Adipocyte (in vitro differentiated cells): ENCODE results near the gene HELQ.

ENCODE experiments used
- DNase-seq: peaks from one replicate; pipeline ENCODE4 v3.0.0-alpha.2; 2015; ENCODE audit warnings: low read depth
- H3K27me3 ChIP-seq: replicated peaks from 2 replicates; pipeline ENCODE4 v1.7.0; 2013; ENCODE audit warnings: mild to moderate bottlenecking, low read length, moderate library complexity; ENCODE audit not compliant: control insufficient read depth, insufficient read depth
- H3K36me3 ChIP-seq: 2 replicates; pipeline ENCODE4 v1.7.0; 2013; ENCODE audit warnings: low read length, mild to moderate bottlenecking, moderate library complexity; ENCODE audit not compliant: control insufficient read depth, insufficient read depth, severe bottlenecking
- H3K4me1 ChIP-seq: 2 replicates; pipeline ENCODE4 v1.7.0; 2013; ENCODE audit warnings: mild to moderate bottlenecking, low read length, moderate library complexity; ENCODE audit not compliant: control insufficient read depth, insufficient read depth
- H3K4me3 ChIP-seq: 2 replicates; pipeline ENCODE4 v1.7.0; 2013; ENCODE audit warnings: mild to moderate bottlenecking, low read length, moderate library complexity
- H3K9ac ChIP-seq: 2 replicates; pipeline ENCODE4 v1.7.0; 2013; ENCODE audit warnings: mild to moderate bottlenecking, low read length, moderate library complexity
- H3K9me3 ChIP-seq: 2 replicates; pipeline ENCODE4 v1.7.0; 2013; ENCODE audit warnings: mild to moderate bottlenecking, low read length, moderate library complexity; ENCODE audit not compliant: control insufficient read depth

Gene HELQ

GRCh38 chr4:83364312-83364711 is 91.3 kb downstream of the HELQ start:
- no peaks in the 10 kb centered on the region for H3K4me1 ChIP-seq
- no peaks in the 10 kb centered on the region for H3K27me3 ChIP-seq
- H3K9me3 ChIP-seq: no peaks in the 10 kb centered on the region
- H3K4me3 ChIP-seq: no peak overlapping the region
- H3K9ac ChIP-seq: no peak overlapping the region
- DNase-seq: no peak
- no peaks in the 10 kb centered on the region for H3K36me3 ChIP-seq

GRCh38 chr4:83362492-83363329 is 92.9 kb downstream of the HELQ start:
- Histone ChIP-seq H3K27me3 (no peaks in the 10 kb centered on the region), H3K9ac (peak overlapping the region; percentile 25), H3K36me3 (no peaks in the 10 kb centered on the region), H3K4me3 (no peak overlapping the region), H3K9me3 (no peaks in the 10 kb centered on the region), H3K4me1 (peaks cover 9% of the 10 kb centered on the region)
- DNase-seq: peak; percentile 56

GRCh38 chr4:83361416-83362103 is 94.1 kb downstream of the HELQ start:
- DNase-seq: no peak
- H3K9ac ChIP-seq: peak overlapping the region; percentile 25
- H3K27me3 ChIP-seq: no peaks in the 10 kb centered on the region
- no peaks in the 10 kb centered on the region for H3K9me3 ChIP-seq
- no peaks in the 10 kb centered on the region for H3K36me3 ChIP-seq
- no peak overlapping the region for H3K4me3 ChIP-seq
- H3K4me1 ChIP-seq: peaks cover 19% of the 10 kb centered on the region

DNA sequence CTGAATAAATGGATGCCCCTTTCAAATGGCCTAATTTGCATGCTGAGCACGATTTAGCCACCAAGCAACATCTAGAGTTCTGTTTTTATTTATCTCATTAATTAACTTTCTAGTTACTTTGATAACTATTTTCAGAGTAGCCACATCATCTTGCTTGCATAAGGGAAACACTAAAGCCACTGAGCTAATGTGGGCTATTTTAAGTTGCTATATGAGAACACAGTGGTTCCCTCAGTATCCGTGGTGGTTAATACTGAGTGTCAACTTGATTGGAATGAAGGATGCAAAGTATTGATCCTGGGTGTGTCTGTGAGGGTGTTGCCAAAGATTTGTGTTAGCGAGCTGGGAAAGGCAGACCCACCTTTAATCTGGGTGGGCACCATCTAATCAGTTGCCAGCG is 95.6 kb downstream of the HELQ start:
- no peak for DNase-seq
- H3K4me3 ChIP-seq: no peak overlapping the region
- no peaks in the 10 kb centered on the region for H3K27me3 ChIP-seq

DNA sequence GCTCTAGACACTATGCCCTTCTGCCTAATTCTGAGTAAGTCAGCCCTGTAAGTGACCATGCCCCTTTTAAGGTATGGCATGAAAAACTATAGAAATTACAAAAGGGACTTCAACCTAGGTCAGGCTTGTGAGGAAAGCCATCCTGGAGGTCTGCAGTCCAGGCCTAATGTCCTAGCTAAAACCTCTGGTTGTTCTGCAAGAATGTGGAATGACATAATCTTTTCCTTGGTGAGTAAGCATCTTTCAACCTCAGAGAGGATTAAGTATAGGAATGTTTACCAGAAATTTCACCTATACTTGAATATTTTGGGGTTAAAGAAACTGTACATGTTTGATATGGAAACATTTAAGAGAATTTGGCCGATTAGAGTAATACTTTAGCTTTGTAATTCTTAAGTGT is 97.2 kb downstream of the HELQ start:
- Histone ChIP-seq H3K9ac (peak overlapping the region; percentile 34), H3K9me3 (peaks cover 2% of the 10 kb centered on the region), H3K36me3 (no peaks in the 10 kb centered on the region), H3K4me3 (no peak overlapping the region), H3K4me1 (peaks cover 22% of the 10 kb centered on the region), H3K27me3 (no peaks in the 10 kb centered on the region)
- peak; percentile 74 for DNase-seq

More for the DNA sequence above, 95.6 kb downstream of the HELQ start:
- Histone ChIP-seq H3K9ac (no peak overlapping the region), H3K9me3 (no peaks in the 10 kb centered on the region), H3K4me1 (peaks cover 22% of the 10 kb centered on the region), H3K36me3 (no peaks in the 10 kb centered on the region)
